ENCODE measurements around the gene NID1. TPM values are rescaled to one million over a fixed set of nuclear protein-coding genes. Genes with fewer than 3 reads are reported as not detected.

NID1 gene
- total and polyA plus RNA-seq, 2 of the 4 experiments (the other 2 are of a cell fraction) = 21.9 to 83.3 TPM

GRCh38 chr1:235990330-235990795 is 74.5 kb downstream of the NID1 start:
- Histone ChIP-seq H3K4me2 (ENCODE audit: low read depth, low read length) (no peak overlapping the region), H3K4me3 (ENCODE audit: insufficient read depth, low read depth, low read length) (no peak overlapping the region), H3K18ac (ENCODE audit: low read depth, low read length) (no peak overlapping the region), H2BK120ac (ENCODE audit: low read depth, low read length) (no peak overlapping the region), H3K27me3 (ENCODE audit: control insufficient read depth, insufficient read depth, low read length) (no peaks in the 10 kb centered on the region), H2AK5ac (ENCODE audit: low read depth, low read length) (no peak overlapping the region), H3K9me1 (ENCODE audit: insufficient read depth, low read length) (no peaks in the 10 kb centered on the region; the same call in 1 of the 2 replicates), H3K79me1 (ENCODE audit: low read depth in 1 of 2, low read length in 2 of 2) (peaks cover 0 to under 1% of the 10 kb centered on the region in 2 experiments; a peak in 1 of 4 replicates), H3K56ac (ENCODE audit: extremely low read depth, insufficient read depth, low read length) (no peak overlapping the region), H3K36me3 (ENCODE audit: control insufficient read depth, insufficient read depth, low read length) (peaks cover 41% of the 10 kb centered on the region), H2BK15ac (ENCODE audit: low read depth, low read length) (no peak overlapping the region), H4K91ac (ENCODE audit: insufficient read depth, low read depth, low read length) (no peak overlapping the region), H3K9me3 (ENCODE audit: control insufficient read depth, insufficient read depth, low read length) (peaks cover 10% of the 10 kb centered on the region), H2BK5ac (ENCODE audit: low read depth, low read length, poor library complexity, severe bottlenecking) (no peak overlapping the region), H2BK20ac (ENCODE audit: low read depth, low read length) (no peak overlapping the region), H3K23ac (ENCODE audit: low read depth, low read length) (no peak overlapping the region), H3K4ac (ENCODE audit: low read depth, low read length) (no peak overlapping the region), H3K27ac (ENCODE audit: insufficient read depth, low read length) (no peak overlapping the region), H4K20me1 (ENCODE audit: insufficient read depth, low read length) (no peaks in the 10 kb centered on the region), H4K8ac (ENCODE audit: low read depth in 2 of 2, low read length in 2 of 2) (no peak overlapping the region), H2AFZ (replicated peaks; ENCODE audit: low read length, poor library complexity) (no peak overlapping the region), H4K5ac (ENCODE audit: low read depth, low read length) (no peak overlapping the region), H2AK9ac (replicated peaks; ENCODE audit: low read depth, low read length, poor library complexity) (no peak overlapping the region), H3K14ac (replicated peaks; ENCODE audit: low read depth, low read length) (no peak overlapping the region), H3K4me1 (ENCODE audit: control insufficient read depth, insufficient read depth, low read length) (peaks cover 4% of the 10 kb centered on the region), H3K9ac (ENCODE audit: low read depth, low read length) (no peak overlapping the region)
- in situ Hi-C loops (cut with MboI; ENCODE audit: low sequenced_read_pairs) = no loop called here
- DNase-seq (peak; percentile 48), ATAC-seq (ENCODE audit: low read depth) (no peak)
- WGBS, 2 experiments (ENCODE audit: extremely low coverage in 2 of 2, insufficient read length in 1 of 2) = no CpG with 5 or more reads among the region's 3 CpGs
- ChIA-PET CTCF (no interaction called here), POLR2A (ENCODE audit: unreplicated experiment) (no interaction called here)
- TF ChIP-seq BHLHE40 (IDR thresholded peaks at IDR 0.05; ENCODE audit: low read depth, low read length) = no peak
- no peak for TF ChIP-seq RFX5 (IDR thresholded peaks at IDR 0.05; ENCODE audit: low read depth, low read length)
- TF ChIP-seq CHD1 (IDR thresholded peaks at IDR 0.05; ENCODE audit: low read depth, low read length) = no peak
- no peak for TF ChIP-seq MAZ (IDR thresholded peaks at IDR 0.05; ENCODE audit: borderline replicate concordance, low read depth, low read length)
- TF ChIP-seq ELK1 (IDR thresholded peaks at IDR 0.05; ENCODE audit: borderline replicate concordance, low read depth, low read length) = no peak
- TF ChIP-seq RCOR1 (IDR thresholded peaks at IDR 0.05; ENCODE audit: insufficient replicate concordance, low read length) = no peak
- no peak for TF ChIP-seq MXI1 (IDR thresholded peaks at IDR 0.05; ENCODE audit: borderline replicate concordance, low read depth, low read length)
- TF ChIP-seq CEBPB (IDR thresholded peaks at IDR 0.05; ENCODE audit: low read depth, low read length) = no peak
- TF ChIP-seq USF2 (IDR thresholded peaks at IDR 0.05; ENCODE audit: low read depth, low read length) = no peak
- TF ChIP-seq FOS (IDR thresholded peaks at IDR 0.05; ENCODE audit: low read depth, low read length) = no peak
- no peak for TF ChIP-seq CTCF (conservative IDR thresholded peaks at IDR 0.05; ENCODE audit: low read depth, low read length)
- no peak for TF ChIP-seq POLR2A (IDR thresholded peaks at IDR 0.05; ENCODE audit: low read depth, low read length)
- BruUV-seq (replicated peaks) = no TSS peak
- dilution Hi-C loops (cut with HindIII; ENCODE audit: low sequenced_read_pairs, unreplicated experiment) = no loop called here
- intact Hi-C loops (cut with micrococcal nuclease) = no loop called here
